T-helper 22 cell (primary cell): ENCODE measurements around the gene CNOT2.

ENCODE experiments used
- DNase-seq: peaks from one replicate; pipeline ENCODE4 v3.0.0-alpha.2; 2020; ENCODE audit warnings: low read depth

Gene CNOT2

DNA sequence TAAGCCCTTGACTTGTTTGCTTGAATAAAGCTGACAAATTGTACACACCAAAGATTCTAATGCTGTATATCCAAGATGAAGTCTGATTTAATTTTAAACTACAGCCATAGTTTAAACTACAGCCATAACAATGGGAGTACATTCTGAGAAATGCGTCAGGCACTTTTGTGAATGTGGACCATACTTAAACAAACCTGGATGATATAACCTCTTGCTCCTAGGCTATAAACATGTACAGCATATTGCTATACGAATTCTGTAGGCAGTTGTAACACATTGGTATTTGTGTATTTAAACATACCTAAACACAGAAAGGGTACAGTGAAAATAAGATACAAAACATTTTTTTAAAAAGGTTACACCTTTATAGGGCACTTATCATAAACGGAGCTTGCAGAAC lies 63.4 kb downstream of the CNOT2 start:
- DNase-seq, result no peak

DNA sequence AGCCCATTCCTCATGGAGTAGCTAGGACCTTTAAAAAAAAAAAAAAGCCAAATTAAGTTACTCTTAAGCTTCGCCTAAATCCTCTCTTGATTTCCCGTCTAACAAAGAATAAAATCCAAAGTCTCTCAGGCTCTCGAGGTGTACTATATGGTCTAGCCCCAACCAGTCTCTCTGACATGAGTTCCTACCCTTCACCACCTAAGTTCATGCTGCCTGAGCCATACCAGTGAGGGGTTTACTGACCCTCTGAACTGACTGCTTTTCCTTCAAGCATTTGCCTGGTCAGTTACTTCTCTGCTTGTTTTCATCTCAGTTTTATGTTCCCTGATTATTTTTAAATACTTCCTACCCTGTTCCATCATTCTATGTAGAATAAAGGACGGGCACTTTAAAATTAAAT lies 64.6 kb downstream of the CNOT2 start:
- DNase-seq, result no peak

DNA sequence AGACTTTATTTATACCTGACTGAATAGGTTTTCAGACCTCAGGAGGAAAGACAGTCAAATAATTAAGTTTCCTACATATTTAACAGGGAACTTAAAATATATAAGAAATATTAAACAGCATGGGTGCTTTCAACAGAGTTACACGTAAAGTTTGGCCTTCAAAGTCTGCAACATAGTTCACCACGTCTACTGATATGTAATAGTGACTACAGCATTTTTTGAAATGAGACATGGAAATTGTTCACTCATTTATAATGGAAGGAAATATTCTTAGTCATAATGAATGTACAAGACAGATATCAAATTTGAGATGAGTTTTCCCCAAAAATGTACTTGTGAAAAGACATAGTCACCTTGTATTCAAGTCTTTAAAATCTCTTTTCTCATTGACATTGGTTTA lies 66.1 kb downstream of the CNOT2 start:
- no peak for DNase-seq

DNA sequence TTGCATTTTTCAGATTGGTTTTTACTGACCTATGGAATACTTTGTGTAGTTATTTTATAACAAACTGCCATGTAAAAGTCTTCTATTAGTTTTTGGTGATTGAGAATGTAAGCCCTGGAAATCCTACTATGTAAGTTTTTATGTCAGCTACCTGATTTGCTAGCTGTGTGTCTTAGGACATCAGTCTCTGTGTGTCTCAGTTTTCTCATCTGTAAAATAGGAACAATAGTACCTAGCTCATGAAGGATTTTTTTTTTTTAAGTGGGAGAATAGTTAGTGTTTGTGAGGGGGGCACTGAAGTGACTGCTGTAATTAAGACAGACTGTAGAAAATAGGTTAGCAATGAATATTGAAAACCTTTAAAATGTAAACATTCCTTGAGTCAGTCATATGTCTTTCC lies 70.9 kb downstream of the CNOT2 start:
- DNase-seq, result no peak

DNA sequence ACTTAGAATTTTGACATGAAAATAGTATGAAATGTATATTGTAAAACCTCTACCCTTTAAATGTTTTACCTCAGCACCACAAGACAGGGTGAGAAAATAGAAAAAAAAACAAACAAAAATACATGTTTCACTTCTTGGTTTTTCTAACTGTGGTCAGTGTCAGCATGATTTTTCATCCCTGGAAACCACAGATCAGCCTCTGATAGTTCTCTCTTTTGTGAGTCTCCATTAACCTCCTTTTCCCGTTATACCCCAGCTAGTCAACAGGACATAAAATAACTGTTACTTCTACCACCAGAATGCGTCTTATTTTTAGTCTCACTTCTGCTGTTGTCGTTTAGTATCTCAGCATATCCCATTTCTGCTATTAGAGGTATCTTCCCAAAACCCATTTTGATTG lies 74.5 kb downstream of the CNOT2 start:
- no peak for DNase-seq

DNA sequence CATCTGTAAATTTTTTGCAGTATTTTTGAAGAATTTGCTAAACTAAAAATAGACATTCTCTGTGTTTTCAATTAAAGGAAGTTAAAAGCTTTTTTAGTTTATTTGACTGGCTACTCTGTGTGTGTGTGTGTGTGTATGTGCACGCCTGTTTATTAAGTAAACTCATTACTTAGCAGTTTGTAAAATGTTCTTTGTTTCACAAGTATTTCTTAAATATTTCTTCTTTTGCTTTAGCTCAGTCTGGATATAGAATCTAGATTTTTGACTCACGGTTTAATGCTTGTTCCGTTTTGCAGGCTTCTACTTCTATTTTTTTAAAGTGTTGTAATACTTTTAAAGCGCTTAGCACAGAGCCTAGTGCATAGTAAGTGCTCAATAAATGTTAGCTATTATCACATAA lies 76.4 kb downstream of the CNOT2 start:
- no peak for DNase-seq

DNA sequence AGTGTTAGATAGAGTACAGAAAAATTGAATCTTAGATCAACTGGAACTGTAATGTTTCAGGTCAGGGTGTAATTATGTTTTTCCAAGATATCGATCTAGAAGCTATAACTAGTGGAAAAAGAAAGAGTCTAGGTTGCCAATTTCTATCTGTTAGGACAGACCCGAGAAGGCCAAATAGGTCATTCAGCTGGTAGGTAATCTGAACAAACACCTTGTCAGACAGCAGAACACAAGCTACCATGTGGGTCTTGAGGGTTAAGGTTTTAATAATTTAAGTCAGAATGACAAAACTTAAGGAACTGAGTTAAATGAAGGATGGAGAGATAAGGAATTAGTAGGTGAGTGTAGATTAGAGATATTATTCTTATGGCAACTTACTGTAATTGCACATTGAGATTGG lies 78.0 kb downstream of the CNOT2 start:
- DNase-seq, result no peak

DNA sequence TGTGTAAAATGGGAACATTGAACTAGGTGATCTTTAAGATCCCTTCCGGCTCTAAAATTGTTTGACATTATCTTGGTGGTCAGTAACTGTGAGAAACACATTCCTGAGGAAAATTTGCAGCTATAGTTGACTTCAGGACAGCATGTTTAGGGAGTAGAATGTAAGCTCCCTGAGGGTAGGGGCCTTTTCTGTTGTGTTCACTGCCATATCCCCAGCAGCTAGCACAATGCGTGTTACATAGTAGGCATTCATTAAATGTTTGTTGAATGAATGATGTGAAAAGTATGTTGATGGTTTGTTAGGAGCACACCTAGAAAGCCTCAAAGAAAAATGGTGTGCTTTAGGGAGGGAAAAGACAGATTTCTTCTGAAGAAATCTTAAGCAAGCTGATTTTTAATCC lies 84.3 kb downstream of the CNOT2 start:
- DNase-seq, result no peak

DNA sequence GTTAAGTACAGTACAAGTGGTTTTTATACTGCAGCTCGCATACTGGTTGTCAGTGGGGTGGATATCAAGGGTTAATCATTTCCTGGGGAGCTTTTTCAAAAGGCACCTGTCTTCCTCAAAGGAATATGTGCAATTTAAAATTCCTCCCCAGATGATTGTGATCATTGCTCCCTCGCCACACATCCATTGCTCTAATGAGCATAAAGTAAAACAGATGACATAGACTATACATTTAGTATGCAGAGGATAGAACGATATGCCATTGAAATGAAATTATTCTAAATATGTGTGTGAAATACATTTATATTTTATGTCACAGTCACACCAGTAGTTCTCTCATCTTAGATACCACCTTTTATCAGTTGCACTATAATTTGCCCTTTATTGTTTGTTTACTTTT lies 86.5 kb downstream of the CNOT2 start:
- no peak for DNase-seq

DNA sequence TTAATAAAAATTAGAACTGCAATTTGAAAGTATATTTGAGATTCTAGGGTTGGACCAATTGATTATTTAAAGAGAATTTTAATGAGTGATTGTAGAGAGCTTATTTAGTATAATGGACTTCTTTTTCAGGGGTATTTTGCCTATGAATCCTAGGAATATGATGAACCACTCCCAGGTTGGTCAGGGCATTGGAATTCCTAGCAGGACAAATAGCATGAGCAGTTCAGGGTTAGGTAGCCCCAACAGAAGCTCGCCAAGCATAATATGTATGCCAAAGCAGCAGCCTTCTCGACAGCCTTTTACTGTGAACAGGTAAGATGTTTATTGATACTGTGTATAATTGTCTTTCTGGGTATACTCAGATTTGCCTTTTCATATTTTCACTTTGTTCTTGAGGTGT lies 86.9 kb downstream of the CNOT2 start:
- DNase-seq, result no peak

DNA sequence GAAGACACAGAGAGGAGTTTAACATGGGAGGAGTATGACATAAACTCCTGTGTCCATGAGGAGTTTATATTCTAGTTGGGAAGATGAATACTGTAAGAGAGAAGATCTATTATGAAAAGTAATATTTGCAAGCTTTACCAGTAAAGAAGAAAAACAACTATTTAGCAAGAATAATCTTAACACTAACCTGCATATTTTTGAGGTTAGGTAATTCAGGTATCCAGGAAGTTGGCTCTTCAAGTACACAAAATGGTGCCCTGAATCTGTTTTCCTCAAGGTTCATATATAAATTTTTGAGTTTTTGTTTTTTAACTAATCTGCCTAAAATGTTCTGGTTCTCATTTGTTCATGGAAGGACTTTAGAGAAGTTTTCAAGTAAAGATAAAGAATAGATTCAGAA lies 89.0 kb downstream of the CNOT2 start:
- no peak for DNase-seq

DNA sequence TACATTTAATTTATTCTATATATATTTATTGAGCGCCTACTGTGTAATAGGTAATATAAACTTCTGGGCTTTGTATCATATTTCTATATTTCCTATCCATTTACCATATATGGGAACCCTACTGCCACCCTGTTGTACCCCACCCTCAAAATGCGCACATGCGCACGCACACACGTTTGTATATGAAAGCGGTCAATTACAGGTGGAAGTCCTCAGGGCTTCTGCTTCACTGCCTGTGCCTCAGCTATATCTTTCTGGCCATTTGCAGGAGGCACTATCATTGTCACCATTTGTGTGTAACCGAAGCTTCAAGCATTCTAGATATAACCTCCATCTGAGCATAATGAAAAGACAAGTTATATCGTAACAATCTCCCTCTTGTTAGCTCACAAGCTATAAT lies 91.5 kb downstream of the CNOT2 start:
- DNase-seq, result no peak

DNA sequence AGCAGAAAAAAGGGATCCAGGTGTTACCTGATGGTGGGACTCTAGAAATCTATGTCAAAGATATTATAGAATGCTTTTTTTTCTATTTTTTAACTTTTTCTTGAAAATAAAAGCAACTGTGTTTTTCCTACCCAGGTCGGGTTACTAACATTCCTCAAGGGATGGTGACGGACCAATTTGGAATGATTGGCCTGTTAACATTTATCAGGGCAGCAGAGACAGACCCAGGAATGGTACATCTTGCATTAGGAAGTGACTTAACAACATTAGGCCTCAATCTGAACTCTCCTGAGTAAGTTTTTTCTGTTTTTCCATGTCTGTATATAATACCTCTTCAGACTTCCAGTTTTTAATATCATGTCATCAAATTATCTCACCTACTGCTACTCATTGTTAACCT lies 95.3 kb downstream of the CNOT2 start:
- DNase-seq, result no peak

DNA sequence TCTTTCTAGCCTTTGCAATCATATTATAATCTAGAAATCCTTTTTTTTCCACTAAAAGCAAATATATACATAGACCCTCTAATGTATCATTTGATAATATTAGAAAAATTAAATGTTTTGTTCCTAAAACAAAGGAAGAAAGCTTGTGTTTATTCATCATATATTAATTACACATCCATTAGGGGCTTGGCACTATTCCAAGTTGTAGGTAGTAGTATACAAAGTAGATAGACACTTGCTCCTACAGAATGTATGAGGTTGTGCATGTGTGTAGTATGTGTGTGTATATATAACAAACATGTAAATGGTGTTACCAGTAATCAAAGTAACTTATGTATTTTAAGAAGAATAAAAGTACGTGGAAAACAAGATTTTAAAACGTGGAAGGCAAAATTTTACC lies 107.8 kb downstream of the CNOT2 start:
- no peak for DNase-seq

DNA sequence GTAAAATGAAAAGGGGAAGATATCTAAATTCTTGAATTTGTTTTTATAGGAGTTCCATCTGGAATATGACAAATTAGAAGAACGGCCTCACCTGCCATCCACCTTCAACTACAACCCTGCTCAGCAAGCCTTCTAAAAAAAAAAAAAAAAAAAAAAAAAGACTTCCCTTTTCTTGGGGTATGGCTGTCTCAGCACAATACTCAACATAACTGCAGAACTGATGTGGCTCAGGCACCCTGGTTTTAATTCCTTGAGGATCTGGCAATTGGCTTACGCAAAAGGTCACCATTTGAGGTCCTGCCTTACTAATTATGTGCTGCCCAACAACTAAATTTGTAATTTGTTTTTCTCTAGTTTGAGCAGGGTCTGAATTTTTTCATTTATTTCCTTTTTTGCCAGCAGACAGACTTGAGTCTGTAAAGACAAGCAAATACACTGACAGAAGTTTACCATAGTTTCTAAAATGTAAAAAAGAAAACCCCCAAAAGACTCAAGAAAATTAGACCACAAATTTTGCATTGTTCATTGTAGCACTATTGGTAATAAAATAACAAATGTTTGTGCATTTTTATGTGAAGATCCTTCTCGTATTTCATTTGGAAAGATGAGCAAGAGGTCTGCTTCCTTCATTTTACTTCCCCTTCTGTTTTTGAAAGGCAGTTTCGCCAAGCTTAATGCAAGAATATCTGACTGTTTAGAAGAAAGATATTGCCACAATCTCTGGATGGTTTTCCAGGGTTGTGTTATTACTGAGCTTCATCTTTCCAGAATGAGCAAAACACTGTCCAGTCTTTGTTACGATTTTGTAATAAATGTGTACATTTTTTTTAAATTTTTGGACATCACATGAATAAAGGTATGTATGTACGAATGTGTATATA lies 110.8 kb downstream of the CNOT2 start:
- no peak for DNase-seq

DNA sequence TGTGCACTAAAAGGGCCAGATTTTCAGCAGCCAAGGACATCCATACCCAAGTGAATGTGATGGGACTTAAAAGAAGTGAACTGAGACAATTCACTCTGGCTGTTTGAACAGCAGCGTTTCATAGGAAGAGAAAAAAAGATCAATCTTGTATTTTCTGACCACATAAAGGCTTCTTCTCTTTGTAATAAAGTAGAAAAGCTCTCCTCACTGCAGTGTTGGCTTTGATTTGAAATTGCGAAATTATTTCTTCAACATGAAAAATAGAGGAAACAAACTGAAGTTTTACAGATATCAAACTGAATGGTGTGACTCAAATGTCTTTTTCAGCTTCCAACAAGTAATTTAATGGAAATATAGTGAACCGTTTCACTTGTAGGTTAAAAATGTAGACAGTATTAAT lies 111.6 kb downstream of the CNOT2 start:
- no peak for DNase-seq

DNA sequence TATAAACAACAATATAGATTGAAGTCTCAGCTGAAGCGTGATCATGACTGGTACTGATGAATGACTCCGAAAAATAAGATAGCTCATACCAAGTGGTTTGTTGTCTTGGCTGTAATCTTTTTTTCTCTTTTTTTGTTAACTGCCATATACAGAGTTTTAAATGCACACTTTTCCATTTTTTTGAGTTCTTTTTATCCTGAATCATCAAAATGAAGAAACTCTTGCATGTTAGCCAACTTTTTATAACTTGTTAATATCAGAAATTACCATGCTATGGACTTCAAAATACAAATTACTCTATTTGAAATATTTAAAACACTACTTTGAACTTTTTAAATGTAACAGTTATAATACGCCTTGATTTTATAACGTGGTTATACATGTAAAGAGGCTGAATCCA lies 112.7 kb downstream of the CNOT2 start:
- DNase-seq, result no peak

DNA sequence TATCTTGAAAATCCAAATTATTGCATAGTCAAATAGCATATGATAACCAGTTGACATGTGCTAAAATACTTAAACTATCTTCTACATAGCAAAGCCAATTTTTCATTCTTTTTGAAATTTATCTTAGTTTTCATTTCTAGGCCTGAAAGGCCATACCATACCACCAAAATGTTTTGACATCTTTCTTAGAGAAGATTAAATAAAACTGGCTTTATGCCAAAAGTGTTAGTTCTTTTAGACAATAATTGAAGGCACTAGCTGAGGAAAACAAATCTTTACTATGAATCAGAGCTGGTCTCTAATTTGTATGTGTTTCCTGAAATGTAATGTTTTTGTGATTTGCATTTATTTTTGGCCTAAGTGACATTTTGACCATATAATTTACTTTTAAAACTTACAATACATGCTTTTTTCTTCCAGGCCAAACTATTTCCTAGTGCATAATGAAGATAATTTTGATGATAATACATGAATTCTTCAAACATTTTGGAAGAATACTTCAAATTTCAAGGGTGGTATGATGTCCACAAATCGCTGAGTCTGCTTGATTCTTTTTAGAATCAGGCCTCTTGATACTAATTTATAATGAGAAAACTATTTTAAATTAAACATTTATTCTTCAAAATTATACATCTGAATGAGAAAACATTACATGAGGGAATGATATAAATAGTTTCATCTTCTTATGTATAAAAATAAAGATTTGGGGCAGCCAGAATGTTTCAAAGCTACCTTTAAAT lies 116.4 kb downstream of the CNOT2 start:
- no peak for DNase-seq

DNA sequence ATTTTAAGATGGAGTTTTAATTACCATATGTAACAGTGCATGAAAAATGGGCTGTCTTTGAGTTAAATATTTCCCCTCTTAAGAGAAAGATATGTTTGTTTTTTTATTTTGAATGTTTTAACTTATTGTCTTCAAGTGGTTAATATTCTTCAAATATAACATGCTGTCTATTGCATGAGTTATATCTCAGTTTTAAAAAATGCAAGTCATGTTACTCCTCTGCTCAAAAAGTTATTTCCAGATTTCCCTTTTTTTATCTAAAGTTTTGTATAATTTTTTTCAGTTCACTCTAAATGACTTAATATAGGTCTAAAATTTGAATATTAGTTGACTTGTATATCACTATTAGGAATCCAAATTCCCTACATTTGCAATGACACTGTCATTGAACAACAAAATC lies 117.0 kb downstream of the CNOT2 start:
- DNase-seq, result no peak

DNA sequence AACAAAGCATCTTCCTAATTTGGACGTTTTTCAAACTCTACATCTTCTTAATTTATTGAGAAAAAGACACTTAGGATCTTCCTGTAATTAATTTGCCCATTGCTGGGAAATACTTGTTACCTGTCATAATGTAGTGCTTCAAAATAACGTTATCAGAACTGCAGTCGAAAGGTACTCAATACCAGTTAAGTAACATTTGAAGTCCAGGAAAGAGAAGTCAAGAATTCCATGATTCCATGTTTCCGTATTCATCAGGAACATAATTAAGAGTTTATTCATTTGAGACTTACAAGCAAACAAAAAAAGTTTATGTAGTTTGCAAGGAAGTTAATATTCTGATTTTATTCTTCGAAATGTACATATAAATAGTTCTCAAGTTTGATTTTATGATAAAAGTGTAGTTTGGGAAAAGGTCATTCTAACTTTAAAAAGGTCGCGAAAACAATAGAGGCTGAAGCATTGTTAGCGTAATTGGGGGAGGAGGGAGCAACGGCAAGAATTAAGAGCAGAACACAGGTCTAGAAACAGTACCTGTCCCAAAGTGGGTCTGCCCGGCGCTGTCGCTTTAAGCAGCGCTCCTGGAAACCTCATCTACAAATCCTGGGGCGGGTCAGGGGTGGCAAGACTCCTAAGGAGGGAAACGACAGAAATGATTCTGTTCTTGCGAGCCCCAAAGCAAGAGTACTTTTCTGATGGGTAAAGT lies 121.6 kb downstream of the CNOT2 start:
- DNase-seq, result no peak

DNA sequence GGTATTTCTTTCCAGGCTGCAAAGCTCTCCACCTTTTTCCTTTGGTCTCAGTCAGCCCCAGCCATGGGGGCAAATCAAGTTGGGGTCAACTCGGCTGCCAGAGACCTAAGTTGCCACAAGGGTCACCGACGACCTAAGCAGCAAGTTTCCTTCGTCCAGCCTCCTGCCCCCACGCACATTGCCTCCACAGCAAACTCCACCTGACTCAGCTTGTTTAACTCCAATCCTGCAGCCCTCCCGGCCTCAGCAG lies 122.1 kb downstream of the CNOT2 start:
- no peak for DNase-seq

DNA sequence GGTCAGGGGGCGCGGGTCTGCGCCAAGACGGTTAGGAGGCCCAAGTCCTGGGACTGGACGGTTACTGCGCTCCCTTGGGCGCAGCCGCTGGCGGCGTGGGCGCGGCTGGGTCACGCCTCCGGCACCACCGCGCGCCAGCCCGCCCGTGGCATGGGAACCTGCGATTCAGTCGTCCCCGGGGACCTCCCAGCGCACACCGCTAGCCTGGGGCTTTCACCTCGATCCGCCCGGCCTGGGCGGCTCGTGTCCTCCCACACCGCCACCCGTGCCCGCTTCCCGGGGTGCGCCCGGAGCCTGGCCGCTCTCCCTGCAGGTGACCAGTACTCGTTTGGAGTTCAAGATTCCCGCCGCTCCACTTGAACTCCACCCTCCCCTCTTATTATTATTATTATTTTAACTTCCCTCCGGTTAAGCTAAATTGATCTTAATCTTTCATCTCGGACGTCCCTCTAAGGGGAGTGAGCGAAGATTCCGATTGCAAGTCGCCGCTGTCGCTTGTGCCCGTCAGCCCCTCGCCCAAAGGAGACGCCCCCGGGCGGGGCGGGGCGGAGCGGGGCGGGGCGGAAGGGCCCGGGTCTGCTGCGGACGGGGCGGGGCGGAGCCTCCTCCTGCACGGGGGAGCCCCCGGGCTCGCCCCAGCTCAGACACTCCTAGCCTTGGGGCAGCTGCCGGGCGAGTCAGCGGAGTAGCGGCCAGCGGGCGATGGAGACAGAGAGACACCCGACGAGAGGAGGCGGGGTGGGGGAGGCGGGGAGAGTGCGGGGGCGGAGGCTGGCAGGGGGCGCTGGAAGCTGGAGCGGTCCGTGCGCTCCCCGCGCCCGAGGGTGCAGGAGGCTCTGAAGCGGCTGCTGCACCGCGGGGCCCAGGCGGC lies 122.7 kb downstream of the CNOT2 start, which contains the start of gene KCNMB4:
Gene KCNMB4 (plus strand): TSS at position 643 of the 871 bp plus-strand sequence. CDS start 445 bp downstream, outside the sequence.
- DNase-seq, result peak; percentile 66
